Islet precursor cell (in vitro differentiated cells): ENCODE measurements around the gene CBL.
"Not testable (repeated sequence)": the region's sequence is repeated elsewhere in the genome, so short reads cannot be mapped to it uniquely, and the experiment has no call there.

Experiments used
- DNase-seq: peaks from one replicate; pipeline ENCODE4 v3.0.0-alpha.2; 2018

Gene CBL

DNA sequence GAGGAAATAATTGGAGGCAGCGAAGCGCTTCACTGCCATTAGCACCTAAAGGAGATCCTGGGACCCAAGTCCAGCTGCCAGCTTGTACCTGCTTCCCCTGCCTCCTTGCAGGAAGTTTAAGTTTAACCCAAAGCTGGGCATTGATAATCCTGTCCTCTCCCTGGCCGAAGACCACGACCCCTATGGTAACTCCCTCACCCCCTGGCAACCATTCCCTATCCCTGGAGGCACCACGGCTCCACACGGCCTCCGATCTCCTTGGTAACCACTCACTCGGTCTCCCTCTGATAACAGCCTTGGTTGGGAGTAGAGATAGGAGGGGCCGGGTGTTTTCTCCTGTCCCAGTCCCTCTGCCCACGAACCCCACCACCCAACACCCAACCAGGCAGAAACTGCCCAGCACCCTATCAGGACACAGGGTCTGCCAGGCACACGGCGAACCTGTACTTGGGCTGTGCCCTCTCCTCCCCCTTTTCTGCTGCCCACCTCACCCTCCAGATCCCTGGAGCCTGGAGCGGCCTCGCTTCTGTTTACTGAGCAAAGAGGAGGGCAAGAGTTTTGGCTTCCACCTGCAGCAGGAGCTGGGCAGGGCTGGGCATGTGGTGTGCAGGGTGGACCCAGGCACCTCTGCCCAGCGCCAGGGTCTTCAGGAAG lies 20.0 kb upstream of the CBL start:
- DNase-seq: no peak

- no peak for DNase-seq
These were observed 18.8 kb upstream of the CBL start for GRCh38 chr11:119187123-119187892.

- DNase-seq: no peak
These were observed 18.1 kb upstream of the CBL start for GRCh38 chr11:119188067-119188466.

DNA sequence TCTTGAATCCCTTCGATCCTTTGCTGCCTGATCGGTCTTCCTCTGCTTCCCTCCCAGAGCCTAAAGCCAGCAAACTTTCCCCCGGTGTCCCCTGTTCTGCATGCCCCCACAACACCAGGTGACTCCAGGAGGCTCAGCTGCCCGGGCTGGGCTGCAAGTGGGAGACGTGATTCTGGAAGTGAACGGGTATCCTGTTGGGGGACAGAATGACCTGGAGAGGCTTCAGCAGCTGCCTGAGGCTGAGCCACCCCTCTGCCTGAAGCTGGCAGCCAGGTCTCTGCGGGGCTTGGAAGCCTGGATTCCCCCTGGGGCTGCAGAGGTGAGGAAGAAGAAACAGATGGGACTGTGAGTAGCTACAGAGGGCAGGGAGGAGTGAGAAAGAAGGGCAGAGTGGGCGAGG lies 17.3 kb upstream of the CBL start:
- no peak for DNase-seq

DNA sequence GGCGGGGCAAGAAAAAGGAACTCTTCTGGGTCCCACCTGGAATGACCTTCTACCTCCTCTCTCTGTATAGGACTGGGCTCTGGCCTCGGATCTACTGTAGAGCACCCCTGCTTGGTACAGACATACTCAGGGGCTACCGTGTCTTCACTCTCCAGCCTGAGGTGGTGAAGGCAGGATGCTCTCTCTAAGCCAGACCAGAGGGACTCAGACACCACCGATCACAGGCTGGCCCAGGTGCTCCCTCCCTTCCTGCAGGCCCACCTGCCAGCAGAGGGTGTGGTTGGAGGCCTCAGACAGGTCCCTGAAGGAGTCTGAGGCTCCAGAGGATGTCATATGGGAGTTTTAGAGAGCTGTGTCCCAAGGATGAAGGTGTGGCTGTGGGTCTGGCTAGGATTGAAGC lies 16.7 kb upstream of the CBL start:
- DNase-seq: no peak

GRCh38 chr11:119190531-119190930 lies 15.6 kb upstream of the CBL start:
- no peak for DNase-seq

- not testable (repeated sequence) for DNase-seq
These were observed 14.9 kb upstream of the CBL start for GRCh38 chr11:119191265-119191664.

GRCh38 chr11:119192111-119192510 lies 14.0 kb upstream of the CBL start:
- DNase-seq: no peak

DNA sequence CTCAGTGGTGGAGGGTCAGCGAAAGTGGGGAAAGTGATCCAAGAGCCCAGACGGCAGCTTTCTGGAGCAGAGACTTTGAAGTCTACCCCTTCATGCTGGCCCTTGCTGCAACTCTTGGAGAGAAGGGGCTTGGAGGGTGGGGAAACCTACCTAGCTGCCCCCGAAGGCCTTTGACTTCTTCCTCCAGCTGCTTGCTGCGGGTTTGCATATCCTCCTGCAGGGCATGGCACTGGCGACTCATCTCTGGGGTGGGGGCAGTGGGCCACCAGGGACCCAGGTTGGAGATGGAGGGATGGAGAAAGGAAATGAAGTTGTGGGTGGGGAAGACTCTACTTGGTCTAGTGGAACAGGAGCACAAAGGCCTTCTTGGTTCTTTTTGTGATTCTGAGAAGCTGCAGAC lies 13.1 kb upstream of the CBL start:
- DNase-seq: no peak

GRCh38 chr11:119193626-119194025 lies 12.5 kb upstream of the CBL start:
- no peak for DNase-seq

DNA sequence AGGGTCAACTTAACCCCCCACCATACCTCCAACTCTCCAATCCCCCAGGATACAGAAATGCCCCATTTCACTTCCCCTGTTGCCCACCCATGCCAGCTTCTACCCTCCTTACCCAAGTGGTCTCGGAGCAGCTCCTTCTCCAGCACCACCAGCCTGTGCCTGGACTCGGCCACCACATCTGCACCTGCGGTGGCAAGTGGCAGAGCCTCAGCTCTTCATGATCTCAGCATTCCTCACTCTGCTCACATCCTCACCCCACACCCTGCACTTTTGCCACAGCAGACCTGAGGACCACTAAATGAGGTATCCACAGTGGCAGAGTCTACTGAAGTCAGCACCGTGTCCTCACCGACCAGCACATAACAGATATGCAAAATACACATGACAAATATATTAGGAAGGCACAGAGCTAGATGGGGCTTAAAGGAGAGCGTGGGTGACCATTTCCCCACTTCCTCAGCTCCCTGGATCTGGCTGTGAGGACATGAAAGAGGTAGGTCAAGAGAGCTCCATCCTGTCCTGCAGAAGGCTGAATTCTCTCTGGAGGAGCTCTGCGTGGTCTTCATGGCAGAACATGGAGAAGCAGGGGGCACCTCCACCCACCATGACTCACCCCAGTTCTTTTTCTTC lies 11.2 kb upstream of the CBL start:
- no peak for DNase-seq

GRCh38 chr11:119195680-119196079 lies 10.5 kb upstream of the CBL start:
- DNase-seq: peak; percentile 82

- peak; percentile 79 for DNase-seq
These were observed 9.2 kb upstream of the CBL start for GRCh38 chr11:119196833-119197483.

DNA sequence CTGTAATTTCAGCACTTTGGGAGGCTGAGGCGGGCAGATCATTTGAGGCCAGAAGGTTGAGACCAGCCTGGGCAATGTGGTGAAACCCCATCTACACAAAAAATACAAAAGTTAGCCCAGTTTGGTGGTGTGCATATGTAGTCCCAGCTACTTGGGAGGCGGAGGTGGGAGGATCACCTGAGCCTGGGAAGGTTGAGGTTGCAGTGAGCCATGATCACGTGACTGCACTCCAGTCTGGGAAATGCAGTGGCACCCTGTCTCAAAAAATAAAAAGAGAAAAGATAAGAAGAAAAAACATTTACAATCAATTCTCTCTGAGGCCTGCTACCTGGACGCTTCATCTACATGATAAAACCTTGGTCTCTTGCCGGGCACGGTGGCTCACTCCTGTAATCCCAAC lies 7.2 kb upstream of the CBL start:
- DNase-seq: peak; percentile 54

GRCh38 chr11:119201236-119201635 lies 4.9 kb upstream of the CBL start:
- not testable (repeated sequence) for DNase-seq

DNA sequence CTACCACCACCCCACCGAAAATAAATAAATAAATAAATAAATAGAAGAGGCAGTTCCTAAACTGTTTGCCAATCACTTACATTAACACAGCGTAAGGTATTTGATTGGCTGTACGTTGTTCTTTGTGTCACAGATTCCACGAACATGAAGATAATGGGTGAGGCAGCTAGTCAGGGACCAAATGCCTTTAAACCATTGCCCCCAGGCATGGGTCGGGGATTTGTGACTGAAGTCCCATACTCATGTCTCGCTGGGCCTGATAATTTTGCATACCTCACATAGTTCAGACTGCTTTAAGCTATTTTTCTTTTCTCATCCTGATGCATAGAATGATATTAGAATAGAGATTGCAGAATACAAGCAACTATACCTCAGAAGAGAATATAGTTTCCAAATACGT lies 3.6 kb upstream of the CBL start:
- peak; percentile 65 for DNase-seq

- no peak for DNase-seq
These were observed 2.1 kb upstream of the CBL start for GRCh38 chr11:119204066-119204465.

- no peak for DNase-seq
These were observed 1.1 kb upstream of the CBL start for GRCh38 chr11:119205080-119205479.

DNA sequence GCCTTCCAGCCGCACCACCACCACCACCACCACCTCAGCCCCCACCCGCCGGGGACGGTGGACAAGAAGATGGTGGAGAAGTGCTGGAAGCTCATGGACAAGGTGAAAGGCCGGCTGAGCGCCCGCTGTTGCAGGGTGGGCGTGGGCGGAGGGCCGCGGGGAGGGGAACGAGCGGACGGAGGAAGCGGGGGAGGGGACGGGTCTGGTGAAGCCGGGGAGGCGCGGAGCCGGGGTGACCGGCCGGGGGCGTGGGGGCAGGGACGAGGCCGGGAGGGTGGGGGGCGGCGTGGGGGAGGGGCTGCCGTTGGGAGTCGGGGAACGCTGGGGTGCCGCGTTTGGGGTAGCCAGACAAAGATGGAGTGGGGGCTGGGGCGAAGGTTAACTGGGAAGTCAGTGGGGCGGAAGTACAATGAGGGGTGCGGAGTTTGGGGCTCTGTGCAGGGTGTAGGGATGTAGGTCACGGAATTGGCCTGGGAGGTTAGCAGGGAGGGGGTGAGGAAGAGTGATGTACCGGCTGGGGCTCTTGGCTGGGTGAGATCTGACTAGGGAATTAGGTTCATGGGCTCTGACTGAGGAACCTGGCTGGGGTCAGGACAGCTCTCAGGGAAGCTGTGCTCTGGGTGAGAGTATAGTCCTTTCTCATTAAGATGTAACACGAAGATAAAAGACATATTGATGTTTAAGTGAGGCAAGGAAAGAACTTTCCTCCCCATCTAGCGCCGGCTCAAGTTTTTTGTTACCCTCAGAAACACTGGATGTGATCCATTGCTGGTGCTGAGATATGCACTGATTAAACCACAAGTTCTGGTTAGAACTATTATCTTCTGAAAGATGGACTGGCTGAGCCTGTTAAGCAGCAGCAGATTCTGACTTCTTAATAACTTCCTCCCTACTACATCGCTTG lies 624 bp downstream of the CBL start:
- peak; percentile 52 for DNase-seq

DNA sequence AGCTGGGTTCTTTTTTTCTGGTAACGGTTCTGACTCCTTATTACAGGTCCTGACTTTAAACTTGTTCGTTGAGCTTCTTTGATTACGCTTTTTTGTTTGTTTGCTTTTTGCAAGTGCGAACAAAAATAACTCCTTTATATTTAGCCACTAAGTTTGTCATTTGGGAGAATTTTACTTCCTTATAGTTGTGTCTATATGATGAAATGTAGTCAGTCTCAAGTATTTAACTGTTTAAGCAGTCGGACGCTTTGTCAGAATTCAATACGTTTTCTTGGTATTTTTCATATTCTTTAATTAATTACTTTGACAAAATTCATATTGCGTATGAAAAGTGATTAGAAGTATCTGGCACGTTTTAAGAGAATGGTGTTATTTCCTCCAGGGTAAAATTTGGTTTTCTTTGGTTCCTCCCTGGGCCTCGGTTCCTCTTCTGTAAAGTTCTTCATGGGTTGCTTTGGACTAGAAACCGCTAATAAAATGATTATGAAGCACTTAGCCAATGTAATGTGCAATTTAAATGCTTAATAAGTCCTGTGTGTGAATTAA lies 1.3 kb downstream of the CBL start:
- no peak for DNase-seq

- no peak for DNase-seq
These were observed 3.0 kb downstream of the CBL start for GRCh38 chr11:119209186-119209585.

GRCh38 chr11:119210050-119210449 lies 3.9 kb downstream of the CBL start:
- no peak for DNase-seq
